Skeletal muscle satellite cell (primary cell): ENCODE data around the gene DNAJC22. TPM values are rescaled to one million over a fixed set of nuclear protein-coding genes. Genes with fewer than 3 reads are reported as not detected.
"Not testable (repeated sequence)": the region's sequence is repeated elsewhere in the genome, so short reads cannot be mapped to it uniquely, and the experiment has no call there.

Experiments
- H3K27me3 ChIP-seq: 2 replicates; pipeline ENCODE4 v1.7.0; 2013; ENCODE audit warnings: low read length; ENCODE audit not compliant: control insufficient read depth, insufficient read depth
- H3K36me3 ChIP-seq: 2 replicates; pipeline ENCODE4 v1.7.0; 2013; ENCODE audit warnings: mild to moderate bottlenecking, control low read depth, low read length; ENCODE audit not compliant: insufficient read depth
- H3K4me1 ChIP-seq: 2 replicates; pipeline ENCODE4 v1.7.0; 2013; ENCODE audit warnings: low read length; ENCODE audit not compliant: control insufficient read depth, insufficient read depth
- H3K4me2 ChIP-seq: 2 replicates; pipeline ENCODE4 v1.7.0; 2013; ENCODE audit warnings: mild to moderate bottlenecking, low read length
- H3K4me3 ChIP-seq: 2 replicates; pipeline ENCODE4 v1.7.0; 2013; ENCODE audit warnings: low read length
- H3K9ac ChIP-seq: 2 replicates; pipeline ENCODE4 v1.7.0; 2013; ENCODE audit warnings: mild to moderate bottlenecking, low read depth, low read length, moderate library complexity
- H3K9me3 ChIP-seq: replicated peaks from 2 replicates; pipeline ENCODE4 v1.7.0; 2013; ENCODE audit warnings: mild to moderate bottlenecking, control low read depth, low read length
- total RNA-seq: library from RNA; depleted of rRNA; stranded (reverse); fragments of >200 nt; gene quantifications from 2 replicates; pipeline ENCODE4 v1.2.3, GENCODE V29; 2012; rRNA removed

The DNAJC22 gene
- total RNA-seq, result 0.25 and 0.66 TPM in 2 replicates

GRCh38 chr12:49346659-49347310 lies at the start of gene DNAJC22:
DNAJC22 (plus strand) TSS chr12:49346888; CDS start chr12:49348873, 1,985 bp downstream.
- H3K4me1 ChIP-seq, result peaks cover 49% of the 10 kb centered on the region
- peaks cover 35% of the 10 kb centered on the region for H3K27me3 ChIP-seq
- H3K36me3 ChIP-seq, result peaks cover 2% of the 10 kb centered on the region
- peak within 1 kb of the TSS; percentile 94 for H3K4me2 ChIP-seq
- H3K9me3 ChIP-seq, result no peaks in the 10 kb centered on the region
- peak within 1 kb of the TSS; percentile 67 for H3K4me3 ChIP-seq
- H3K9ac ChIP-seq, result peak within 1 kb of the TSS; percentile 46

GRCh38 chr12:49297695-49298060 lies 49.0 kb upstream of the DNAJC22 start:
- Histone ChIP-seq H3K4me2 (peak overlapping the region; percentile 74), H3K4me1 (peaks cover 18% of the 10 kb centered on the region), H3K9ac (no peak overlapping the region), H3K4me3 (no peak overlapping the region), H3K9me3 (no peaks in the 10 kb centered on the region), H3K36me3 (no peaks in the 10 kb centered on the region), H3K27me3 (peaks cover 33% of the 10 kb centered on the region)

- Histone ChIP-seq H3K4me1 (peaks cover 15% of the 10 kb centered on the region), H3K4me2 (no peak overlapping the region), H3K36me3 (no peaks in the 10 kb centered on the region), H3K9me3 (no peaks in the 10 kb centered on the region), H3K27me3 (peaks cover 33% of the 10 kb centered on the region), H3K9ac (no peak overlapping the region), H3K4me3 (no peak overlapping the region)
Observed at GRCh38 chr12:49298160-49298559, 48.5 kb upstream of the DNAJC22 start.

GRCh38 chr12:49301760-49302159 lies 44.9 kb upstream of the DNAJC22 start:
- Histone ChIP-seq H3K9me3 (no peaks in the 10 kb centered on the region), H3K4me1 (peaks cover 6% of the 10 kb centered on the region), H3K4me2 (no peak overlapping the region), H3K4me3 (no peak overlapping the region), H3K36me3 (no peaks in the 10 kb centered on the region), H3K27me3 (peaks cover 26% of the 10 kb centered on the region), H3K9ac (no peak overlapping the region)

GRCh38 chr12:49304161-49304560 lies 42.5 kb upstream of the DNAJC22 start:
- H3K9me3 ChIP-seq, result no peaks in the 10 kb centered on the region
- no peak overlapping the region for H3K4me3 ChIP-seq
- no peak overlapping the region for H3K9ac ChIP-seq
- H3K36me3 ChIP-seq, result no peaks in the 10 kb centered on the region
- H3K27me3 ChIP-seq, result peaks cover 19% of the 10 kb centered on the region
- H3K4me1 ChIP-seq, result no peaks in the 10 kb centered on the region
- H3K4me2 ChIP-seq, result no peak overlapping the region

GRCh38 chr12:49305762-49306510 lies 40.8 kb upstream of the DNAJC22 start:
- H3K9me3 ChIP-seq, result no peaks in the 10 kb centered on the region
- H3K4me2 ChIP-seq, result no peak overlapping the region
- H3K36me3 ChIP-seq, result no peaks in the 10 kb centered on the region
- H3K4me3 ChIP-seq, result no peak overlapping the region
- H3K9ac ChIP-seq, result no peak overlapping the region
- H3K27me3 ChIP-seq, result peaks cover 19% of the 10 kb centered on the region
- no peaks in the 10 kb centered on the region for H3K4me1 ChIP-seq

GRCh38 chr12:49309386-49309785 lies 37.3 kb upstream of the DNAJC22 start:
- no peak overlapping the region for H3K9ac ChIP-seq
- peaks cover 19% of the 10 kb centered on the region for H3K27me3 ChIP-seq

GRCh38 chr12:49310451-49311000 lies 36.2 kb upstream of the DNAJC22 start:
- not testable (repeated sequence) for H3K9me3 ChIP-seq, H3K4me2 ChIP-seq, H3K4me1 ChIP-seq, H3K36me3 ChIP-seq, H3K9ac ChIP-seq, H3K4me3 ChIP-seq
- H3K27me3 ChIP-seq, result peaks cover 19% of the 10 kb centered on the region

More at GRCh38 chr12:49309386-49309785, 37.3 kb upstream of the DNAJC22 start:
- H3K4me1 ChIP-seq, result no peaks in the 10 kb centered on the region
- H3K9me3 ChIP-seq, result no peaks in the 10 kb centered on the region
- H3K4me2 ChIP-seq, result no peak overlapping the region
- H3K36me3 ChIP-seq, result no peaks in the 10 kb centered on the region
- H3K4me3 ChIP-seq, result no peak overlapping the region

- no peak overlapping the region for H3K4me2 ChIP-seq
- no peak overlapping the region for H3K4me3 ChIP-seq
- H3K9me3 ChIP-seq, result no peaks in the 10 kb centered on the region
- no peaks in the 10 kb centered on the region for H3K36me3 ChIP-seq
- H3K9ac ChIP-seq, result no peak overlapping the region
- no peaks in the 10 kb centered on the region for H3K4me1 ChIP-seq
- H3K27me3 ChIP-seq, result no peaks in the 10 kb centered on the region
Observed at GRCh38 chr12:49314811-49315210, 31.9 kb upstream of the DNAJC22 start.

- not testable (repeated sequence) for H3K9ac ChIP-seq, H3K27me3 ChIP-seq, H3K9me3 ChIP-seq, H3K4me1 ChIP-seq, H3K4me3 ChIP-seq, H3K4me2 ChIP-seq, H3K36me3 ChIP-seq
Observed at GRCh38 chr12:49317118-49317517, 29.6 kb upstream of the DNAJC22 start.

- H3K9me3 ChIP-seq, H3K9ac ChIP-seq, H3K4me2 ChIP-seq, H3K4me3 ChIP-seq, H3K36me3 ChIP-seq, H3K27me3 ChIP-seq: not testable (repeated sequence)
- peaks cover 12% of the 10 kb centered on the region for H3K4me1 ChIP-seq
Observed at GRCh38 chr12:49320411-49321103, 26.1 kb upstream of the DNAJC22 start.
